Liver (tissue), 9 donors: Measurements from ENCODE around the gene KCNG1. TPM values are rescaled to one million over a fixed set of nuclear protein-coding genes. Genes with fewer than 3 reads are reported as not detected.

Experiments used
- DNase-seq: peaks from one replicate; pipeline ENCODE4 v3.0.0-alpha.2; 2017; ENCODE audit warnings: low spot score
- H3K27ac ChIP-seq, 2 donors: one replicate each; pipeline ENCODE4 v1.7.0; 2013; ENCODE audit warnings: inconsistent platforms in 2 of 2, low read length in 2 of 2, control low read depth in 1 of 2, low read depth in 1 of 2, mild to moderate bottlenecking in 1 of 2
- H3K27me3 ChIP-seq, 4 donors: one replicate each; pipeline versions ENCODE4 v1.6.1 to v1.7.0; 2013; ENCODE audit warnings: low read length in 3 of 4, inconsistent platforms in 1 of 4, mild to moderate bottlenecking in 1 of 4, moderate library complexity in 1 of 4; ENCODE audit not compliant: control insufficient read depth in 4 of 4, insufficient read depth in 4 of 4
- H3K36me3 ChIP-seq, 4 donors: one replicate each; pipeline versions ENCODE4 v1.6.1 to v1.7.0; 2013; ENCODE audit warnings: low read length in 3 of 4, mild to moderate bottlenecking in 3 of 4, low read depth in 1 of 4, moderate library complexity in 1 of 4; ENCODE audit not compliant: control insufficient read depth in 4 of 4, insufficient read depth in 3 of 4
- H3K4me1 ChIP-seq, 4 donors: one replicate each; pipeline versions ENCODE4 v1.6.1 to v1.7.0; 2013; ENCODE audit warnings: low read length in 3 of 4, mild to moderate bottlenecking in 3 of 4, moderate library complexity in 1 of 4; ENCODE audit not compliant: control insufficient read depth in 4 of 4, insufficient read depth in 4 of 4
- H3K4me3 ChIP-seq, 3 donors: one replicate each; pipeline versions ENCODE4 v1.6.1 to v1.7.0; 2013; ENCODE audit warnings: low read length in 3 of 3, control low read depth in 1 of 3, low read depth in 1 of 3, mild to moderate bottlenecking in 1 of 3
- H3K9ac ChIP-seq, 2 donors: one replicate each; pipeline ENCODE4 v1.7.0; 2013; ENCODE audit warnings: low read length in 2 of 2, mild to moderate bottlenecking in 2 of 2, moderate library complexity in 2 of 2, control low read depth in 1 of 2, low read depth in 1 of 2
- H3K9me3 ChIP-seq, 4 donors: one replicate each; pipeline versions ENCODE4 v1.6.1 to v1.7.0; 2013; ENCODE audit warnings: low read length in 3 of 4; ENCODE audit not compliant: control insufficient read depth in 4 of 4
- CTCF ChIP-seq: fragments of 150-350 bp; IDR thresholded peaks from 2 replicates; pipeline ENCODE4 v1.5.1; 2017; ENCODE audit warnings: improper control_type of control experiment, low read depth, low read length; ENCODE audit not compliant: missing input control
- EGR1 ChIP-seq, 2 donors: IDR thresholded peaks; 2 replicates each; pipeline ENCODE4 v1.6.1; 2016 to 2018; ENCODE audit warnings: antibody characterized with exemption in 2 of 2, low read depth in 2 of 2
- FOXA1 ChIP-seq: IDR thresholded peaks from 2 replicates; pipeline ENCODE4 v1.6.1; 2016; ENCODE audit warnings: antibody characterized with exemption
- FOXA2 ChIP-seq: IDR thresholded peaks from 2 replicates; pipeline ENCODE4 v1.6.1; 2016; ENCODE audit warnings: antibody characterized with exemption
- HNF4A ChIP-seq, 2 donors: conservative IDR thresholded peaks; 2 replicates each; pipeline ENCODE4 v1.6.1; 2016; ENCODE audit warnings: antibody characterized with exemption in 2 of 2, mild to moderate bottlenecking in 2 of 2
- HNF4G ChIP-seq: IDR thresholded peaks from 2 replicates; pipeline ENCODE4 v1.6.1; 2016; ENCODE audit warnings: antibody characterized with exemption
- JUND ChIP-seq, 2 donors: IDR thresholded peaks; 2 replicates each; pipeline ENCODE4 v1.6.1; 2016; ENCODE audit warnings: antibody characterized with exemption in 2 of 2
- MAX ChIP-seq: IDR thresholded peaks from 2 replicates; pipeline ENCODE4 v1.6.1; 2016; ENCODE audit warnings: antibody characterized with exemption
- NR2F2 ChIP-seq: IDR thresholded peaks from 2 replicates; pipeline ENCODE4 v1.6.1; 2016; ENCODE audit warnings: antibody characterized with exemption
- RAD21 ChIP-seq, 2 donors: IDR thresholded peaks; 2 replicates each; pipeline ENCODE4 v1.6.1; 2016; ENCODE audit warnings: antibody characterized with exemption in 2 of 2, mild to moderate bottlenecking in 2 of 2
- SP1 ChIP-seq: IDR thresholded peaks from 2 replicates; pipeline ENCODE4 v1.6.1; 2018; ENCODE audit warnings: antibody characterized with exemption, mild to moderate bottlenecking
- TAF1 ChIP-seq: conservative IDR thresholded peaks from 2 replicates; pipeline ENCODE4 v1.6.1; 2016; ENCODE audit warnings: antibody characterized with exemption, mild to moderate bottlenecking
- YY1 ChIP-seq: IDR thresholded peaks from 2 replicates; pipeline ENCODE4 v1.6.1; 2016; ENCODE audit warnings: antibody characterized with exemption, mild to moderate bottlenecking
- ZBTB33 ChIP-seq: IDR thresholded peaks from 2 replicates; pipeline ENCODE4 v1.6.1; 2016; ENCODE audit warnings: antibody characterized with exemption
- WGBS: extraction: QIAGEN DNeasy Blood & Tissue Kit; methylation state at CpG from one replicate; pipeline ENCODE4 v1.1.7; 2013; 5-methylcytosine and 5-hydroxymethylcytosine counted together
- polyA plus RNA-seq, 2 donors: library from polyadenylated mRNA; stranded (reverse) in 1 of 2; unstranded in 1 of 2; fragments of 200-250 nt in 1 of 2; fragments of >200 nt in 1 of 2; fragmentation: Nextera tagmentation in 1 of 2; extraction: Ambion mirVana in 1 of 2; gene quantifications; one replicate each; pipeline versions ENCODE4 v1.2.1 to v1.2.3, GENCODE V29; 2013 to 2015
- total RNA-seq, 2 donors: library from RNA; depleted of rRNA; stranded (reverse); fragments of >200 nt; gene quantifications; one replicate each; pipeline ENCODE4 v1.2.3, GENCODE V29; 2014
- TF ChIP-seq, protein P1 (sequence below): IDR thresholded peaks from 2 replicates; pipeline ENCODE4 v1.6.1; 2016; ENCODE audit warnings: antibody characterized with exemption
- donor health status: healthy.
- donor health status: healthy.
- donor health status: healthy.
- donor health status: healthy.
- donor health status: healthy.

Gene KCNG1
- total and polyA plus RNA-seq, 4 donors: 0.08 to 0.24 (median 0.14) TPM; not detected in 1

- no peak for TF ChIP-seq CTCF
- no peak for TF ChIP-seq EGR1 (IDR thresholded peaks at IDR 0.05; ENCODE audit: low read depth in 2 of 2)
- no peak for TF ChIP-seq FOXA1
Measured at GRCh38 chr20:51034988-51035656, 12.2 kb upstream of the KCNG1 start (continued).

DNA sequence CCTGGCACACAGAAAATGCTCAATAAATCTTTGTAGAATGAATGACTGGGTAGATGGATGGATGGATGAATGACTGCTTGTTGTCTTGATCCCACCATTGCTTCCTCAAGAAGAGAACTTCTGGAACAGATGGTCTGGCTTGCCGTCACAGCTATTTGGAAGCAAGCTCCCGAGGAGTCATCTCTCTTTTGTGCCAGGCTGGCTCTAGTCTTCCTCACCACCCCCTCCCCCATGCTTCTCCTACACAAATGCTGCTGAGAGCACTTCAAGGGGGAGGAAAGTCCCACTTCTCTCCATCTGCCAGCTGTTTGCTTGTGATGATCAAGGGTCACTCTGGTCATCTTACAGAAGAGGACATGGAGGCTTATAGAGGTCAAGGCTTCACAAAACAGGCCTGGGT, 11.6 kb upstream of the KCNG1 start:
- no peak for DNase-seq
- WGBS: 69% methylated on average over 2 of the region's 2 CpGs
- H3K9me3 ChIP-seq: peaks cover 0 to 3% (median 0%) of the 10 kb centered on the region in 4 donors
- H3K9ac ChIP-seq: no peak overlapping the region
- no peaks in the 10 kb centered on the region for H3K4me1 ChIP-seq
- TF ChIP-seq, protein P1, sequence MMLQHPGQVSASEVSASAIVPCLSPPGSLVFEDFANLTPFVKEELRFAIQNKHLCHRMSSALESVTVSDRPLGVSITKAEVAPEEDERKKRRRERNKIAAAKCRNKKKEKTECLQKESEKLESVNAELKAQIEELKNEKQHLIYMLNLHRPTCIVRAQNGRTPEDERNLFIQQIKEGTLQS: no peak
- TF ChIP-seq TAF1 (no peak), RAD21 (IDR thresholded peaks at IDR 0.05) (no peak), FOXA2 (no peak), CTCF (no peak), MAX (no peak), EGR1 (IDR thresholded peaks at IDR 0.05; ENCODE audit: low read depth in 2 of 2) (no peak), SP1 (no peak), NR2F2 (no peak), ZBTB33 (no peak), HNF4A (conservative IDR thresholded peaks at IDR 0.05) (no peak), YY1 (no peak), HNF4G (no peak), JUND (IDR thresholded peaks at IDR 0.05) (no peak)
- no peaks in the 10 kb centered on the region for H3K36me3 ChIP-seq
- H3K4me3 ChIP-seq: no peak overlapping the region
- H3K27ac ChIP-seq: no peak overlapping the region
- H3K27me3 ChIP-seq: peaks cover 0 to 12% (median 2%) of the 10 kb centered on the region in 4 donors
